K562 (cell line): ENCODE results near the gene TIGD7. TPM values are rescaled to one million over a fixed set of nuclear protein-coding genes. Genes with fewer than 3 reads are reported as not detected.

ENCODE experiments used
- ARID4B ChIP-seq: sonication (generic); formaldehyde crosslinking; IDR thresholded peaks from 2 replicates; pipeline ENCODE4 v1.8.0; 2022; ENCODE audit warnings: mild to moderate bottlenecking, missing genetic modification reagents
- BMI1 ChIP-seq: fragments of 150-350 bp; IDR thresholded peaks from 2 replicates; pipeline ENCODE4 v1.6.1; 2014; ENCODE audit warnings: low read length
- BRCA1 ChIP-seq, 2 experiments: fragments of 450-650 bp in 1 of 2; sonication (generic) in 1 of 2; formaldehyde crosslinking in 1 of 2; IDR thresholded peaks; 2 replicates each; pipeline versions ENCODE4 v1.5.0 to v1.6.1; 2017 to 2020; ENCODE audit warnings: mild to moderate bottlenecking in 1 of 2, missing genetic modification reagents in 1 of 2
- DLX4 ChIP-seq: fragments of 250-450 bp; sonication (Bioruptor Pico); IDR thresholded peaks from 2 replicates; pipeline ENCODE4 v1.6.1; 2021; ENCODE audit warnings: mild to moderate bottlenecking
- GABPB2 ChIP-seq: fragments of 250-450 bp; sonication (Bioruptor Pico); conservative IDR thresholded peaks from 2 replicates; pipeline ENCODE4 v1.5.1; 2021; ENCODE audit warnings: mild to moderate bottlenecking
- GATAD2A ChIP-seq: fragments of 450-650 bp; IDR thresholded peaks from 2 replicates; pipeline ENCODE4 v1.6.1; 2017
- HMG20A ChIP-seq: fragments of 450-650 bp; formaldehyde crosslinking; conservative IDR thresholded peaks from 2 replicates; pipeline ENCODE4 v1.4.0; 2020; ENCODE audit warnings: mild to moderate bottlenecking, mixed read lengths
- IRF2 ChIP-seq: sonication (generic); formaldehyde crosslinking; IDR thresholded peaks from 2 replicates; pipeline ENCODE4 v1.8.1; 2022; ENCODE audit warnings: mild to moderate bottlenecking, missing genetic modification reagents
- MYBL2 ChIP-seq, 2 experiments: fragments of 450-650 bp in 1 of 2; sonication (generic) in 1 of 2; formaldehyde crosslinking in 1 of 2; IDR thresholded peaks; 2 replicates each; pipeline versions ENCODE4 v1.6.1 to v1.8.1; 2017 to 2022; ENCODE audit warnings: borderline replicate concordance in 1 of 2, inconsistent platforms in 1 of 2, low read depth in 1 of 2, mild to moderate bottlenecking in 1 of 2, missing genetic modification reagents in 1 of 2, moderate library complexity in 1 of 2
- NCOA2 ChIP-seq, 2 experiments: fragments of 450-650 bp; IDR thresholded peaks; 2 replicates each; pipeline ENCODE4 v1.6.1; 2018; ENCODE audit warnings: mild to moderate bottlenecking in 2 of 2, moderate library complexity in 1 of 2; ENCODE audit not compliant: partially characterized antibody in 2 of 2
- POLR2B ChIP-seq: fragments of 450-650 bp; IDR thresholded peaks from 2 replicates; pipeline ENCODE4 v1.6.1; 2018; ENCODE audit warnings: low read depth; ENCODE audit not compliant: partially characterized antibody
- PRPF4 ChIP-seq: fragments of 200-400 bp; formaldehyde crosslinking; IDR thresholded peaks from one replicate; pipeline ENCODE4 v1.6.1; 2017; ENCODE audit warnings: low read length, low read depth, mild to moderate bottlenecking; ENCODE audit not compliant: insufficient read depth, poor library complexity, severe bottlenecking
- SIN3A ChIP-seq, 2 experiments: fragments of 150-350 bp in 1 of 2; IDR thresholded peaks; 2 replicates each; pipeline ENCODE4 v1.6.1; 2011 to 2016; ENCODE audit warnings: borderline replicate concordance in 2 of 2, low read depth in 2 of 2, low read length in 2 of 2, mild to moderate bottlenecking in 2 of 2, moderate library complexity in 2 of 2; ENCODE audit not compliant: control insufficient read depth in 1 of 2
- SRSF7 ChIP-seq: fragments of 200-400 bp; formaldehyde crosslinking; optimal IDR thresholded peaks from 2 replicates; pipeline ENCODE3; 2017; ENCODE audit warnings: mild to moderate bottlenecking, low read depth, low read length
- ZFP1 ChIP-seq: fragments of 450-650 bp; formaldehyde crosslinking; IDR thresholded peaks from 2 replicates; pipeline ENCODE4 v1.4.0; 2020; ENCODE audit warnings: mild to moderate bottlenecking, mixed read lengths
- ZFP30 ChIP-seq: fragments of 250-450 bp; sonication (Bioruptor Pico); IDR thresholded peaks from 2 replicates; pipeline ENCODE4 v1.8.0; 2022; ENCODE audit warnings: moderate library complexity, mild to moderate bottlenecking, inconsistent platforms, borderline replicate concordance
- ZFP36 ChIP-seq: fragments of 150-350 bp; IDR thresholded peaks from 2 replicates; pipeline ENCODE4 v1.6.1; 2018; ENCODE audit warnings: low read length, low read depth; ENCODE audit not compliant: partially characterized antibody
- ZNF740 ChIP-seq, 3 experiments: fragments of 200-800 bp in 1 of 3; sonication (Bioruptor generic) in 1 of 3; sonication (generic) in 1 of 3; formaldehyde crosslinking in 1 of 3; IDR thresholded peaks; 2 replicates each; pipeline versions ENCODE4 v1.6.1 to v1.8.0; 2016 to 2022; ENCODE audit warnings: mild to moderate bottlenecking in 2 of 3, missing compliant biosample characterization in 2 of 3, missing genetic modification characterization in 2 of 3, missing genetic modification reagents in 1 of 3
- polyA plus RNA-seq, 8 experiments: library from polyadenylated mRNA; depleted of rRNA in 4 of 8; stranded (reverse) in 5 of 8; unstranded in 3 of 8; fragments of >200 nt; fragmentation: Nextera tagmentation in 2 of 8; fragmentation: Illumina TruSeq in 1 of 8; extraction: Ambion mirVana in 2 of 8; extraction: Trizol in 1 of 8; gene quantifications; 2 replicates each; pipeline versions ENCODE4 v1.2.1 to v1.2.3, GENCODE V29; 2011 to 2014; ENCODE audit warnings: inconsistent platforms in 1 of 8, missing spikeins in 1 of 8
- total RNA-seq, 7 experiments: library from RNA; depleted of rRNA in 6 of 7; stranded (reverse); fragments of >200 nt in 6 of 7; fragmentation: Illumina TruSeq in 2 of 7; extraction: Trizol in 2 of 7; gene quantifications; 2 replicates each; pipeline versions ENCODE4 v1.2.1 to v1.2.3, GENCODE V29; 2011 to 2021; ENCODE audit warnings: low replicate concordance in 1 of 7
- TF ChIP-seq, protein P1 (sequence below): fragments of 250-450 bp; sonication (Bioruptor Pico); IDR thresholded peaks from 2 replicates; pipeline ENCODE4 v1.5.0; 2021

TIGD7 gene
- total and polyA plus RNA-seq, 9 of the 15 experiments (the other 6 are each of a cell fraction or from before 2014, with no cell fraction given), result 0.84 to 10.7 (median 6.7) TPM

GRCh38 chr16:3282730-3283542, 22.3 kb downstream of the TIGD7 start, which contains the start of gene ZNF263 (continued):
- TF ChIP-seq DLX4 (CRISPR knock-in tag) (no peak), NCOA2 (IDR thresholded peaks at IDR 0.05; ENCODE audit: partially characterized antibody in 2 of 2) (no peak), ZFP36 (no peak), SRSF7 (no peak), BMI1 (no peak), ZNF740 (CRISPR knock-in tag; IDR thresholded peaks at IDR 0.05) (no peak), ZNF740 (tag; IDR thresholded peaks at IDR 0.05) (no peak), HMG20A (CRISPR knock-in tag) (no peak), GATAD2A (no peak), BRCA1 (IDR thresholded peaks at IDR 0.05) (no peak), BRCA1 (CRISPR knock-in tag; IDR thresholded peaks at IDR 0.05) (no peak), ZFP30 (CRISPR knock-in tag) (no peak), SIN3A (IDR thresholded peaks at IDR 0.05; ENCODE audit: borderline replicate concordance in 2 of 2, control insufficient read depth in 1 of 2, low read depth in 2 of 2, low read length in 2 of 2) (peak; percentile 74 to 90; a peak in 3 of 4 replicates), MYBL2 (IDR thresholded peaks at IDR 0.05; ENCODE audit: low read depth) (no peak; the same call in 1 of the 2 replicates), MYBL2 (CRISPR knock-in tag; IDR thresholded peaks at IDR 0.05; ENCODE audit: borderline replicate concordance) (no peak), ZFP1 (CRISPR knock-in tag) (no peak), GABPB2 (CRISPR knock-in tag) (no peak), ARID4B (CRISPR knock-in tag) (peak; percentile 73), POLR2B (peak; percentile 76), PRPF4 (no peak), IRF2 (CRISPR knock-in tag) (no peak)
- TF ChIP-seq, protein P1, sequence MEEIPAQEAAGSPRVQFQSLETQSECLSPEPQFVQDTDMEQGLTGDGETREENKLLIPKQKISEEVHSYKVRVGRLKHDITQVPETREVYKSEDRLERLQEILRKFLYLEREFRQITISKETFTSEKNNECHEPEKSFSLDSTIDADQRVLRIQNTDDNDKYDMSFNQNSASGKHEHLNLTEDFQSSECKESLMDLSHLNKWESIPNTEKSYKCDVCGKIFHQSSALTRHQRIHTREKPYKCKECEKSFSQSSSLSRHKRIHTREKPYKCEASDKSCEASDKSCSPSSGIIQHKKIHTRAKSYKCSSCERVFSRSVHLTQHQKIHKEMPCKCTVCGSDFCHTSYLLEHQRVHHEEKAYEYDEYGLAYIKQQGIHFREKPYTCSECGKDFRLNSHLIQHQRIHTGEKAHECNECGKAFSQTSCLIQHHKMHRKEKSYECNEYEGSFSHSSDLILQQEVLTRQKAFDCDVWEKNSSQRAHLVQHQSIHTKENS (CRISPR knock-in tag), result no peak
